Esophagus squamous epithelium (tissue), 5 donors: ENCODE data around the gene MAPKAP1. TPM values are rescaled to one million over a fixed set of nuclear protein-coding genes. Genes with fewer than 3 reads are reported as not detected.

Experiments used
- DNase-seq: peaks from one replicate; lab custom pipeline; 2025; lab: John Stamatoyannopoulos, UW
- H3K27ac ChIP-seq, 4 donors: fragments of 200-600 bp; sonication (generic); one replicate each; pipeline ENCODE4 v1.5.1; 2016 to 2019; ENCODE audit warnings: mild to moderate bottlenecking in 1 of 4
- H3K27me3 ChIP-seq, 4 donors: fragments of 200-600 bp; sonication (generic); 1 replicate in 3 of 4; 2 replicates in 1 of 4; pipeline versions ENCODE4 v1.5.1 to v1.6.0; 2017 to 2021; ENCODE audit warnings: antibody characterized with exemption in 1 of 4
- H3K36me3 ChIP-seq, 3 donors: fragments of 200-600 bp; sonication (generic); one replicate each; pipeline ENCODE4 v1.5.1; 2016 to 2019
- H3K4me1 ChIP-seq, 3 donors: fragments of 200-600 bp; sonication (generic); one replicate each; pipeline ENCODE4 v1.5.1; 2017 to 2019
- H3K4me3 ChIP-seq, 4 donors: fragments of 200-600 bp; sonication (generic); 1 replicate in 3 of 4; 2 replicates in 1 of 4; pipeline ENCODE4 v1.5.1; 2016 to 2019; ENCODE audit warnings: mild to moderate bottlenecking in 2 of 4, moderate library complexity in 1 of 4
- H3K9me3 ChIP-seq, 3 donors: fragments of 200-600 bp; sonication (generic); one replicate each; pipeline ENCODE4 v1.5.1; 2016 to 2019
- CTCF ChIP-seq, 6 experiments: fragments of 450-650 bp in 4 of 6; fragments of 200-600 bp in 2 of 6; sonication (generic) in 2 of 6; IDR thresholded peaks; one replicate each; pipeline ENCODE4 v1.5.1; 2016 to 2019; ENCODE audit warnings: antibody characterized with exemption in 6 of 6, mild to moderate bottlenecking in 4 of 6, moderate library complexity in 4 of 6
- POLR2A ChIP-seq, 4 donors: fragments of 450-650 bp; IDR thresholded peaks; one replicate each; pipeline ENCODE4 v1.6.1; 2017; ENCODE audit warnings: antibody characterized with exemption in 4 of 4, mild to moderate bottlenecking in 4 of 4, moderate library complexity in 3 of 4
- WGBS, 2 donors: methylation state at CpG; one replicate each; pipeline ENCODE4 v1.1.5; 2018; 5-methylcytosine and 5-hydroxymethylcytosine counted together
- intact Hi-C: fragments of 100-400 bp; cut with DNase I; formaldehyde crosslinking; loops from one replicate; pipeline ENCODE4 v1.15.0; 2022
- total RNA-seq, 4 donors: library from RNA; depleted of rRNA; stranded (reverse); fragments of >200 nt; gene quantifications; one replicate each; pipeline ENCODE4 v1.1.0, GENCODE V29; 2016
- donor health status: DM: yes; HTN: yes; CAD: no.

The MAPKAP1 gene
- total RNA-seq, 4 donors from 2014 or later = 59.0 to 87.0 (median 70.9) TPM

GRCh38 chr9:125593581-125594222, 113.3 kb downstream of the MAPKAP1 start:
- intact Hi-C loops = no loop called here
- peaks cover 0 to 61% (median 0%) of the 10 kb centered on the region in 3 donors for H3K4me1 ChIP-seq
- WGBS, 2 donors = 69 to 80% methylated on average over 6 of the region's 6 CpGs
- no peak for DNase-seq
- no peak overlapping the region for H3K27ac ChIP-seq
- no peaks in the 10 kb centered on the region for H3K27me3 ChIP-seq
- H3K4me3 ChIP-seq = no peak overlapping the region
- H3K9me3 ChIP-seq = no peaks in the 10 kb centered on the region
- no peaks in the 10 kb centered on the region for H3K36me3 ChIP-seq
- TF ChIP-seq CTCF (IDR thresholded peaks at IDR 0.05) (no peak), POLR2A (IDR thresholded peaks at IDR 0.05) (no peak)

DNA sequence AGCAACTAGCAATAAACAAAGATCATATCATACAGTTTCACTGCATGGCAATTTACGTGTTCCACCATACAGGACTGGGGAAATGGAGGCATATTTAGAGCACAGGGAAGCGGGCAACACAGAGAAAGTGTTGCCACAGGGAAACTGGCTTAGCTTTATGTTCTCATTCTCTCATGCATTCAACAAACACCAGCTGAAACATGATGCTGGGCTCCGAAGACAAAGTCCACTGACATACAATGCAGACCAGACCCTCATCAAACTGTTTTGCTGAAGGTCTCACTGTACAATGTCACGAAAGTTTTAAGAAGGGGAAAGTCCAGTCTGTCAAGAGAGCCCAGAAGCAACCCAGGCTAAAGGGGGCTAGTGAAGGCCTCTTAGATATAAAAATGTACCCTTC, 115.1 kb downstream of the MAPKAP1 start:
- intact Hi-C loops = no loop called here
- Histone ChIP-seq H3K36me3 (no peaks in the 10 kb centered on the region), H3K9me3 (no peaks in the 10 kb centered on the region), H3K27me3 (no peaks in the 10 kb centered on the region), H3K4me1 (peaks cover 0 to 54% (median 0%) of the 10 kb centered on the region in 3 donors), H3K4me3 (no peak overlapping the region), H3K27ac (no peak overlapping the region)
- no peak for TF ChIP-seq POLR2A (IDR thresholded peaks at IDR 0.05)
- TF ChIP-seq CTCF (IDR thresholded peaks at IDR 0.05) = no peak
- 90 to 93% methylated on average over 4 of the region's 4 CpGs for WGBS, 2 donors
- DNase-seq = no peak

DNA sequence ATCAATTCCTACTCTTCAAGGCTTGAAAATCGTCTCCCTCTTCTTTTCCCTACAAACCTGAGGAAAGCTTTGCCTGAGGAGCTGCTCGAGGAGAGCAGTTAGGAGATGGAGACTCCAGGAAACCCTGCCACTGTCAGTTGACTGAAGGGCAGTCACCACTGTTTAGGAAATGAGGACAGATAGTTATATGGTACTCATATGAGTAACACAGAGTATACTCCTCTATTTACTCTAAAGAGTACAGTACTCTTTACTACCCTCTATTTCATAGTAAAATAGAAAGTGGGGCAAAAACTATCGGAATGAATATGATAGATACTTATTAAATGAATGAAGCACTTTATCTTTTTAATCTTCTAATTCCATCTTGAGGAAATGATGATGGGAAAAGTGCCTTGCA, 115.8 kb downstream of the MAPKAP1 start:
- no peak for TF ChIP-seq CTCF (IDR thresholded peaks at IDR 0.05)
- no peaks in the 10 kb centered on the region for H3K9me3 ChIP-seq
- no peaks in the 10 kb centered on the region for H3K27me3 ChIP-seq
- H3K36me3 ChIP-seq = no peaks in the 10 kb centered on the region
- intact Hi-C loops = no loop called here
- no peak for DNase-seq
- WGBS, 2 donors = 81 to 92% methylated on average over 3 of the region's 3 CpGs
- H3K4me3 ChIP-seq = no peak overlapping the region
- H3K27ac ChIP-seq = no peak overlapping the region
- peaks cover 0 to 52% (median 0%) of the 10 kb centered on the region in 3 donors for H3K4me1 ChIP-seq

DNA sequence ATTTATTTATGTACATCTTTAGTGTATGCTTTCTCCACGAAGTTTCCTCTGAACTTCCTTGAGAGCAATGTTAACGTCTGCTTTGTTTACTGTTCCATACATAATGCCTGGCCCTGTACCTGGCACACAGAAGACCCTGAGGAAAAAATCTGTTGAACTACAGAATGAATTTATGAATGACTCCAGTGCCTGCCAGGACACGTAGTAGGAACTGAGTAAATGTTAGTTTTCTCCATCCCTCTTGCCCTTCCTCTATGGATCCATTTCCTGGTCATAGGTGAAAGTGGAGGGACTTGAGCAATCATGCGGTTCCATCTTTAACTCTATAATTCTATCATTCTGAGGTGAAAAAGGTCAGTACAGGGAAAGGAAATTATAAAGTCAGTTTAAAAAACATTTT, 117.7 kb downstream of the MAPKAP1 start:
- H3K36me3 ChIP-seq = peaks cover 0 to 13% (median 0%) of the 10 kb centered on the region in 3 donors
- H3K4me3 ChIP-seq = no peak overlapping the region
- no peak for DNase-seq
- H3K27ac ChIP-seq = no peak overlapping the region
- TF ChIP-seq POLR2A (IDR thresholded peaks at IDR 0.05) = no peak
- no peak for TF ChIP-seq CTCF (IDR thresholded peaks at IDR 0.05)
- 34 to 41% methylated on average over 4 of the region's 4 CpGs for WGBS, 2 donors
- intact Hi-C loops = no loop called here
- H3K27me3 ChIP-seq = no peaks in the 10 kb centered on the region
- H3K9me3 ChIP-seq = no peaks in the 10 kb centered on the region
- peaks cover 0 to 42% (median 0%) of the 10 kb centered on the region in 3 donors for H3K4me1 ChIP-seq

GRCh38 chr9:125587819-125588460, 119.1 kb downstream of the MAPKAP1 start:
- H3K4me1 ChIP-seq = peaks cover 0 to 29% (median 0%) of the 10 kb centered on the region in 3 donors
- intact Hi-C loops = no loop called here
- no peak for DNase-seq

More at GRCh38 chr9:125587819-125588460, 119.1 kb downstream of the MAPKAP1 start:
- WGBS, 2 donors = 92 to 93% methylated on average over 5 of the region's 5 CpGs
- H3K27me3 ChIP-seq = no peaks in the 10 kb centered on the region
- no peaks in the 10 kb centered on the region for H3K9me3 ChIP-seq
- no peak overlapping the region for H3K4me3 ChIP-seq
- peaks cover 0 to 26% (median 4%) of the 10 kb centered on the region in 3 donors for H3K36me3 ChIP-seq
- H3K27ac ChIP-seq = no peak overlapping the region
- TF ChIP-seq CTCF (IDR thresholded peaks at IDR 0.05) (no peak), POLR2A (IDR thresholded peaks at IDR 0.05) (no peak)
